ENCODE data around the gene TNNI3. TPM values are rescaled to one million over a fixed set of nuclear protein-coding genes. Genes with fewer than 3 reads are reported as not detected.

The TNNI3 gene
- total RNA-seq, 1 donor = not detected

GRCh38 chr19:55103190-55103589 is 54.3 kb downstream of the TNNI3 start:
- TF ChIP-seq CTCF (IDR thresholded peaks at IDR 0.05; ENCODE audit: insufficient read depth, low read length) = no peak

More at GRCh38 chr19:55103190-55103589, 54.3 kb downstream of the TNNI3 start:
- no peak for DNase-seq (ENCODE audit: low read depth)
- no peak overlapping the region for H3K4me3 ChIP-seq (ENCODE audit: low read depth, low read length)

Small RNA genes lying within 50 kb of the gene (small RNA-seq; reads per million reads assigned to genes)
- gene MIR7975 (not detected), gene RF01210 (not detected)

Other genes starting within 250 kb of the TNNI3 start
- not detected in 2 replicates for gene NLRP7, start 210.2 kb downstream of the TNNI3 start, total RNA-seq (ENCODE audit: low replicate concordance)
- gene NLRP2, start 191.4 kb downstream of the TNNI3 start, total RNA-seq (ENCODE audit: low replicate concordance) = not detected in 2 replicates
- not detected in 2 replicates for gene GP6, start 119.5 kb downstream of the TNNI3 start, total RNA-seq (ENCODE audit: low replicate concordance)
- gene RDH13, start 94.6 kb downstream of the TNNI3 start, total RNA-seq (ENCODE audit: low replicate concordance) = 4.9 and 9.1 TPM in 2 replicates
- 0.63 and 1.5 TPM in 2 replicates for gene EPS8L1, start 81.9 kb downstream of the TNNI3 start, total RNA-seq (ENCODE audit: low replicate concordance)
- gene PPP1R12C, start 40.1 kb downstream of the TNNI3 start, total RNA-seq (ENCODE audit: low replicate concordance) = 46.3 and 75.2 TPM in 2 replicates
- 1.1 and 4.3 TPM in 2 replicates for gene TNNT1, start 8.5 kb downstream of the TNNI3 start, total RNA-seq (ENCODE audit: low replicate concordance)
- 0.33 and 1.5 TPM in 2 replicates for gene DNAAF3, start 8.9 kb upstream of the TNNI3 start, total RNA-seq (ENCODE audit: low replicate concordance)
- gene SYT5, start 22.6 kb upstream of the TNNI3 start, total RNA-seq (ENCODE audit: low replicate concordance) = 0.45 TPM in 1 of 2 replicates, not detected in the other
- 6.5 and 7.8 TPM in 2 replicates for gene PTPRH, start 51.8 kb upstream of the TNNI3 start, total RNA-seq (ENCODE audit: low replicate concordance)
- gene TMEM86B, start 71.0 kb upstream of the TNNI3 start, total RNA-seq (ENCODE audit: low replicate concordance) = 1.7 and 1.8 TPM in 2 replicates
- gene PPP6R1, start 101.3 kb upstream of the TNNI3 start, total RNA-seq (ENCODE audit: low replicate concordance) = 39.0 and 41.5 TPM in 2 replicates
- gene HSPBP1, start 122.4 kb upstream of the TNNI3 start, total RNA-seq (ENCODE audit: low replicate concordance) = 29.1 and 48.3 TPM in 2 replicates
- 5.2 and 9.0 TPM in 2 replicates for gene BRSK1, start 126.3 kb upstream of the TNNI3 start, total RNA-seq (ENCODE audit: low replicate concordance)
- gene TMEM150B, start 167.6 kb upstream of the TNNI3 start, total RNA-seq (ENCODE audit: low replicate concordance) = not detected in 2 replicates
- gene KMT5C, start 182.1 kb upstream of the TNNI3 start, total RNA-seq (ENCODE audit: low replicate concordance) = 6.7 and 22.2 TPM in 2 replicates
- gene COX6B2, start 197.0 kb upstream of the TNNI3 start, total RNA-seq (ENCODE audit: low replicate concordance) = not detected in 2 replicates
- not detected in 2 replicates for gene GARIN5B, start 205.5 kb upstream of the TNNI3 start, total RNA-seq (ENCODE audit: low replicate concordance)
- gene IL11, start 212.7 kb upstream of the TNNI3 start, total RNA-seq (ENCODE audit: low replicate concordance) = 1.6 and 2.2 TPM in 2 replicates
- gene TMEM190, start 219.1 kb upstream of the TNNI3 start, total RNA-seq (ENCODE audit: low replicate concordance) = not detected in 2 replicates
- not detected in 2 replicates for gene TMEM238, start 226.6 kb upstream of the TNNI3 start, total RNA-seq (ENCODE audit: low replicate concordance)
- gene RPL28, start 228.2 kb upstream of the TNNI3 start, total RNA-seq (ENCODE audit: low replicate concordance) = 88.6 and 829 TPM in 2 replicates